HG03520 (cell line): ENCODE measurements around the gene MBNL1.

ENCODE experiments used
- ATAC-seq: cut with Tn5 transposase; IDR thresholded peaks from one replicate; pipeline ENCODE4 v1.9.1; 2021; ENCODE audit warnings: mild to moderate bottlenecking, moderate library complexity; ENCODE audit not compliant: unreplicated experiment

Gene MBNL1

DNA sequence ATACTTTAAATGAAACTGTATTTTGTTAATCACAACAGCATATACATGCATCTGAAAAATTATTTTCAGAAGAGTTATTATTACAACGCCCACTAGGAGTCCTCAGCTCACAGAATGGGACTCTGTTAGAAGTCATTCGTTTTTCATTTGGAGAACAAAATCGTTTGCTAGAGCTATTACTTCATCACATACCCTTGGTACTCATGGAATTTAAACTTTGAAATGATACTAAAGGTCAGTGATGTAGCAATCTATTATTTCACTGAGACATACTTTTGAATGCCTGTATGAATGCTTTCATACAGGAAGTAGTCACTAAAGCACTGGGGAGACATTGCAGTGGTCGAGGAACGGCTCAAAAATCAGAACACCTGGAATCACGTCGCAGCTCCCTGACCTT lies 198.1 kb downstream of the MBNL1 start:
- ATAC-seq: no peak

DNA sequence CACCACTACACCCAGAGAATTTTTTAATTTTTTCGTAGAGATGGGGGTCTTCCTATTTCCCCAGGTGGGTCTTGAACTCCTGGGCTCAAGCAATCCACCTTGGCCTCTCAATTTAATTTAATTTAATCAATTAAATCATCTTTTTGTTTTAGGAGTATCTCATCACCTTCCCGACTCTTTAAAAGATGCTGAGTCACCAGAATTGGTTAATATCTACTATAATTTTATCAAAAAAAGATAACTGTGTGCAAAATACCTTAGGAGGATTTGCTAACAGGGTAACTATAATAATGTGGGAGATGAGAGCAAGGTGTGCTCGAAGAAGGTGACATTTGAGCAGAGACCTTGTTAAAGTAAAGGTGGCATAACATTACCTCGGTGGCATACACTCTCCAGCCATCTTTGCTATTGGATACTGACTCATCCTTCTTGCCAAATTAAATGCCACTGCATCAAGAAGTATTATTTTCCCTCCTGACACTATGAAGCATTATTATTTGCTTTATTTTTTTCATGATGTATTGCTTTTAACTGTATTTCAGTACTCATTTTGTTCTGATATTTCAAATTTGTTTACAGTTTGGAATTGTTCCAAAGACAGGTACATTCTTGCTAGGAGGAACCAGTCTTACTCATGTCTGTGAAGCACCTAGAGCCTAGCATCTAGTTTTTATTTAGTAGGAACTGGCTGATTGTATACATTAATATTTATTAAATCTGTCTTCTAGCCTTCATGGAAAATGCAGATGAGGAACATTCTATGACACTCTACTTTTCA lies 200.7 kb downstream of the MBNL1 start:
- ATAC-seq: no peak

DNA sequence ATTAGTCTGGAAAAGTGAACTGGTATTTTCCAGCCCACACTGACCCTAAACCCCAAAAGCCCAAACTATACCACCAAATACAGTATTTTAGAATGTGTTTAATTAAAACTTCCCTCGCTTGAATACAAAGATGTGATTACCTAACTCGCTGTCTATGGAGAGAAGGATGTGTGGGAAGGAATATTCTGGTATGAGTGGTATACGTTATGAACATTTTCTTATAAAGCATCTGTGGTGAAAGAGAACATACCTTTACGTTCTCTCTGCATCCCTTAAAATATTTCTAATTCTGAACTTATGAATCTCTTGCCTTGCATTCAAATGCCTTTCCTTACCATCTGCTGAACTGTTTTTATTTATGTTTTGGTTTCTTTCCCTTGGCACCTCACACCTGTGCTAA lies 201.4 kb downstream of the MBNL1 start:
- ATAC-seq: no peak

- no peak for ATAC-seq
Measured at GRCh38 chr3:152470893-152471292, 202.2 kb downstream of the MBNL1 start.

GRCh38 chr3:152471814-152472671 lies 203.3 kb downstream of the MBNL1 start:
- peak; percentile 67 for ATAC-seq

DNA sequence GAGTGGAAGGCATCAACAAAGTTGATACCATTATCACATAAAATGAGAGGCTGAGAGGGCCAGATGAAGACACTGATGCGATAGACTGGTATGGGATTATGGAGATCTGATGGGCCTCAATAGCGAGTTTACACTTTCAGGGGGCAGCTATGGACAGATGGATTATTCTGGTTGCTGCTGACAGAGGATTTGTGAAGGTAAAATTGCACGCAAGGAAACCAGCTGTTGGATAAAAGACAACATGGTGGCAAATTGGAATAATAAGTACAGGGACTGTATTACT lies 203.9 kb downstream of the MBNL1 start:
- no peak for ATAC-seq

GRCh38 chr3:152474585-152474984 lies 205.9 kb downstream of the MBNL1 start:
- ATAC-seq: peak; percentile 61

- no peak for ATAC-seq
Measured at GRCh38 chr3:152477422-152477821, 208.7 kb downstream of the MBNL1 start.

DNA sequence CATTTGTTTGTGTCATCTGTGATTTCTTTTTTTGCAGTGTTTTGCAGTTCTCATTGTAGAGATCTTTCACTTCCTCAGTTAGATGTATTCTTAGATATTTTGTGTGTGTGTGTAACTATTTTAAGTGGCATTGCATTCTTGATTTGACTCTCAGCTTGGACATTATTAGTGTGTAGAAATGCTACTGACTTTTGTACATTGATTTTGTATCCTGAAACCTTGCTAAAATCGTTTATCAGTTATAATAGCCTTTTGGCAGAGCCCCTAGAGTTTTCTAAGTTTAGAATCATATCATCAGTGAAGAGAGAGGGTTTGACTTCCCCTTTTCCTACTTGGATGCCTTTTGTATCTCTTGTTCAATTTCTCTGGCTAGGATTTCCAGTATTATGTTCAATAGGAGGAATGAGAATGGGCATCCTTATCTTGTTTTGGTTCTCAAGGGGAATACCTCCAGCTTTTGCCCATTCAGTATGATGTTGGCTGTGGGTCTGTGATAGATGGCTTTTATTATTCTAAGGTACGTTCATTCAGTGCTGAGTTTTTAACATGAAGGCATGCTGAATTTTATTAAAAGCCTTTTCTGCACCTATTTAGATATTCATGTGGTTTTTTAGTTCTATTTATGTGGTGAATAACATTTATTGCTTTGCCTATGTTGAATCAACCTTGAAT lies 211.7 kb downstream of the MBNL1 start:
- peak; percentile 93 for ATAC-seq

DNA sequence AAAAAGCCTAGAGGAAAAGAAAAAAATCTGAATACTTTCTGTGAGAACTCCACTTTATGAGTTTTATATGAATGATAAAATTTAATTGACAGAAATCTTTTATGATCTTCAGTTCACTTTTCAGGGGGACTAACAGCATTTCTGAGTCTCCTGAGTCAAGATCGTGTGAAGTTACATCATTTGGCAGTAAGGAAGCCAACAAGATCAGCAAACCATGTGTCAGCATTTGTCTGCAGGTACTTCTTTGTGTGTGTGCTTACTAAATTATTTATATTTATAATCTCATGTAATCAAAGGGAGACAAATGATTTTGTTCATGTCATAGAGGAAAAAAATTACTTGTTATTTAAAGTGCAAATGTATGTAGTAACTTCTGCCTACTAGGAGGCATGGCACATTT lies 217.6 kb downstream of the MBNL1 start:
- no peak for ATAC-seq

DNA sequence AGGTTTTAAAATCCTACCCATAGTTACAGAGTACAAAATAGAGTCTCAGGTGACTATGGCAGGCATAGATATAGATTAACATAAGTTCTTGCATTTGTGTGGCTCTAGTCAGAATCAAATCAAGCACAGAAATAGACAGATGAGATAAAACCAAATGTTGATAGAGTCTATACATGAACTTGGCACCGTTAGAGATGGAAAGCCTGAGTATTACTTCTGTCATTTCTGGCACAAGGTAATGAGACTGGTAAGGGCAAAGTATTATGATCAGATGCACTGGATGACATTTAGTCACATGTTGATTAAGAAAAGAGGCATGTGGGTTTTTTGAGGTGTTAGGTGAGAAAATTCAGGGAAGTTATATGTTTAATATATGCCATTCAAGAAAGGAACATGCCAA lies 219.7 kb downstream of the MBNL1 start:
- no peak for ATAC-seq

- ATAC-seq: peak; percentile 83
Measured at GRCh38 chr3:152491922-152492321, 223.2 kb downstream of the MBNL1 start.

GRCh38 chr3:152496286-152496685 lies 227.6 kb downstream of the MBNL1 start:
- ATAC-seq: no peak

DNA sequence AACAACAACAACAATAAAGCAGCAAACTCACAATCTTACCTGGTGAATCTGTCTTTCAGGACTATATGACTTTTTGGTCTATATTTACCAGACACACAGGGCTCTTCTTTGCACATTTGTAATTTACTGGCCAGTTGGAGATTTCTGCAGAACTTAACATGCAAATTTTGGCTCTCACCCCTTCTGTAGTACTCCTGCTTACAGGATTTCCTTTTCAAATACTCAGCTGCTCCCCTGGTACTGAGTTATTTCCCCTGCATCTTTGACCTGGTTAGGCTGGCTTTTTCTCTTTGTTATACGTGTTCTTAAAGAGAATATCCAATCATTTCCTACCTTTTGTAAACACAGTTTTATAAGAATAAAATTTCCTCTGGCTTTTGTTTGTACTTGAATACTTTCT lies 228.0 kb downstream of the MBNL1 start:
- ATAC-seq: no peak

- ATAC-seq: no peak
Measured at GRCh38 chr3:152497457-152497856, 228.7 kb downstream of the MBNL1 start.

DNA sequence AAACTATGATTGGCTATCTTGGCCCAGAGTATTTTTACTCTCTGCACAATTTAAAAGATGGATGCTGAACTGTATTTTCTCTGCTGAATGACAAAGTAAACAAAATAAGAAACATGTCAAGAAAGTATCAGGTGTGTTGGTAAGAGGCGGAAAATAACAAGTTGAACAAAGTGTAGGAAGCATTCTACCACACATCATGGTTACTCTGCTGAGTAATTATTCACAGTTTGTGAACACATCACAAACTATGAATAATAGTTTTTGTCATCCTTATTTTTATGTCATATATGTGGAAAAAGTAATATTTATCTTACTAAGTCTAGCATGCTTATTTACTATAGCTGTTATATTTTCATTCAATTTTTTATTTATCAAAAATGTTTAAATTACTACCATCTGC lies 229.2 kb downstream of the MBNL1 start:
- no peak for ATAC-seq

DNA sequence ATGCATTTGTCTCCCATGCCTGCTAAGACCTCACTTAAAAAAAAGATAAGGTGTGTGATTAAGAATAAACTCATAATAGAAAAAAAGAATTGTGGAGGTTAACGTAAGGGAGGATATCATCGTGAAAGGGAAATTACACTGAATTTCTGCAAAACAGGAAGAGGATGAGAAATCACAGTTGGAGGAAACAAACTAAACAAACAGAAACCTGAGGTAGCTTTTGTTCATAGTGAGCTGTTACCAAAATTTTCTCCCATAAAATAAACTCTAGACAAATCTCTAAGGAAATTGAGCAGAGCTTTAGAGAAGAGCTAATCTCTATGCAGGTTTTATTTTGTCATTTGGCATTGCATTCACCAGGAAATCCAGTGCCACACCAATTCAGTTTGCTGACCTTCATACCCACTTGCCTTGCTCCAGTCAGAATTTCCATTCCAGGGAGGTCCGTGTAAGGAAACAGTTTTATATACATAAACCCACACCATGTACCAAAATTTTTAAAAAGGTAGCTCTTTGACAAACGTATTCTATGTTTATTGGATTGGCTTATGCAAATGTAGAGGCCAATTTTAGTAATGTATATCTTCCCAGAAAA lies 231.2 kb downstream of the MBNL1 start:
- ATAC-seq: no peak

DNA sequence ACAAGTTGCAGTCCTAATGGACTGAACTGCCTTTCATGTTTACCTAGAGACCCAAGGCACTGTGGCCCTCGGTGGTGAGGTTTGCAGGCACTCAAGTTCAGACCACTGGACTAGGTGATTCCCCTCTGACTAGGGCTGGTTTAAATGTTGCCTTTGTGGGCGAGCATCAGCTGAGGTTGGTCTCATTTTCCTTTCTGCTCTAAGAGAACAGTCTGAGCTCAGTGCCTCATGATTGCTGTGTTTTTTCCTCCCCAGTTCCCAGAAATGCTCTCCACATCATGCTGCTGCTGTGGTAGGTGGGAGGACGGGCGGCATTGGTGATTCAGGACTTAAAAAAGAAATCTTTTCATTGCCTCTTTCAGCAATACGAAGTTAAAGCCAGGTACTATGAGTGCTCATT lies 237.2 kb downstream of the MBNL1 start:
- peak; percentile 95 for ATAC-seq

- ATAC-seq: no peak
Measured at GRCh38 chr3:152508705-152509104, 240.0 kb downstream of the MBNL1 start.

GRCh38 chr3:152511904-152512303 lies 243.2 kb downstream of the MBNL1 start:
- ATAC-seq: peak; percentile 68

- no peak for ATAC-seq
Measured at GRCh38 chr3:152513301-152513960, 244.7 kb downstream of the MBNL1 start.
